Activated CD4-positive, alpha-beta memory T cell treated with anti-CD3 and anti-CD28 coated beads for 36 hours (primary cell): Measurements from ENCODE around the gene CLCN6. TPM values are rescaled to one million over a fixed set of nuclear protein-coding genes. Genes with fewer than 3 reads are reported as not detected.

Experiments
- CTCF ChIA-PET: fragments of 350-600 bp; sonication (Branson Sonifier 250); formaldehyde crosslinking; loops from one replicate; lab custom pipeline; 2021; ENCODE audit warnings: antibody characterized with exemption, inconsistent platforms; lab: Charles Lee
- POLR2A ChIA-PET: fragments of 350-600 bp; sonication (Branson Sonifier 250); formaldehyde crosslinking; loops from one replicate; lab custom pipeline; 2021; ENCODE audit warnings: antibody characterized with exemption; lab: Charles Lee
- DNase-seq: peaks from one replicate; pipeline ENCODE4 v3.0.0-alpha.2; 2020
- H3K27ac Mint-ChIP-seq: one replicate; pipeline ENCODE4 v1.8.0; 2021; ENCODE audit warnings: mixed read lengths
- H3K27me3 Mint-ChIP-seq: one replicate; pipeline ENCODE4 v1.8.0; 2021; ENCODE audit warnings: mixed read lengths
- H3K36me3 Mint-ChIP-seq: one replicate; pipeline ENCODE4 v1.8.0; 2021; ENCODE audit warnings: mixed read lengths
- H3K4me1 Mint-ChIP-seq: one replicate; pipeline ENCODE4 v1.8.0; 2021; ENCODE audit warnings: low read depth, mixed read lengths
- H3K4me3 Mint-ChIP-seq: one replicate; pipeline ENCODE4 v1.8.0; 2021; ENCODE audit warnings: mild to moderate bottlenecking, mixed read lengths
- H3K9me3 Mint-ChIP-seq: one replicate; pipeline ENCODE4 v1.8.0; 2021; ENCODE audit warnings: mixed read lengths
- intact Hi-C: fragments of 100-400 bp; cut with micrococcal nuclease; formaldehyde crosslinking; loops from one replicate; pipeline ENCODE4 v1.15.1; 2023
- total RNA-seq, 2 experiments: library from RNA; stranded (reverse); gene quantifications; one replicate each; pipeline ENCODE4 v1.2.3, GENCODE V29; 2021

Gene CLCN6
- total RNA-seq, 2 experiments from 2014 or later, result 11.3 to 11.6 TPM

DNA sequence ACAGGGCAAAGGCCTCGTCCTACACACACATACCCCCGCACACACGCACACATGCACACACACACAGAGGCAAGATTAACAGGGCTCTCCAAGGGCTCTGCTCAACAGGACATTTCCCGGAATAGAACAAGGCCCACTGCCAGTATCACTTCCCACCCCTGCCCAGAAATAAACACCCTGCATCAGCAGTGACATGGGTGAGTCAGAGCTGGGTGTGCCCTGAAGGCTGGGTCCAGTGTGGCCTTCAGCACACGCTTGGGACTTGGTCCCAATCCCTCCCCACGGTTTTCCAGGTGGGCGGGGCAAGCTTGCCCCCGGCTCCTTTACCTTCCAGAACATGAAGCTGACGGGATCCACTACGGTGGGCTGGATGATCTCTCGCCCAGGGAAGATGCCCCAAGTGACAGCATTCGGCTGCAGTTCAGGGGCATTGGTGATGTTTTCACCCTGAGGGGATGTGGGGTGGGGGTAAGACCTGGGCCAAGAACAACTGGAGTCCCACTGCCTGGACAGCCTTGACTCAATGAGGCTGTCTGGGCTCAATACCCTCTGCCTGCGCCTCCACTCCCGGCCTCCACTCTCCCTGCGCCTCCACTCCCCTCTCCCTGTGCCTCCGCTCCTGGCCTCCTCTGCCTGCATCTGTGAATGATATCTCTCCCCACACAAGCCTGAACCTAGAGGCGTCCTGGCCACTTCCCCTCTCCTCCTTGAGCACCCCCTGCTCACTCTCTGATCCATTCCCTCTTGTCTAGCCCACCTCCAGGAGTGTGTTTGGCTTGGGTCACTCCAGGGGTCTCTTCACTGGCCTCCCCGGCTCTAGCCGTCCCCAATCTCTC is 14.9 kb upstream of the CLCN6 start:
- CTCF ChIA-PET, result no interaction called here
- Mint-ChIP-seq H3K27ac (peak overlapping the region; percentile 56), H3K27me3 (no peaks in the 10 kb centered on the region), H3K4me3 (no peak overlapping the region), H3K36me3 (peaks cover 13% of the 10 kb centered on the region), H3K4me1 (no peaks in the 10 kb centered on the region), H3K9me3 (no peaks in the 10 kb centered on the region)
- intact Hi-C loops, result no loop called here
- peak; percentile 15 for DNase-seq
- POLR2A ChIA-PET, result no interaction called here

DNA sequence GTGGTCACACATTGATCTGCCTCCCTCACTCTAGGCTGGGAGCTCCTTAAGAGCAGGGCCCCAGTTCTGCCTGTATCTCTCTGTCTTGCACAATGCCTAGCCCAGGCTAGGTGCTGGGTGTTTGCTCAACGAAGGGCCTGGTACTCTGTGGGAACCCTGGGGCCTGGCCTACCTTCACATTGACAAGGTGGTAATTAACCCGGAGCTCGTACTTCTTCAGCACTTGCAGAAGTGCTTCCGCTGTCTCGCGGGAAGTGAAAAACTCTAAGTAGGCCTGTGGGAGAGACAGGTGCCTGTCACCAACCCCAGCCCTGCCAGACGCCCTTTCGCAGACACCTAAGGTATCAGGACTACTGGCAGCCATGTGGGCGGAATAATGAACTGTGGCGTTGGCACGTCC is 13.9 kb upstream of the CLCN6 start:
- intact Hi-C loops, result no loop called here
- POLR2A ChIA-PET, result no interaction called here
- Mint-ChIP-seq H3K9me3 (no peaks in the 10 kb centered on the region), H3K36me3 (peaks cover 13% of the 10 kb centered on the region), H3K4me3 (no peak overlapping the region), H3K4me1 (no peaks in the 10 kb centered on the region), H3K27me3 (no peaks in the 10 kb centered on the region), H3K27ac (no peak overlapping the region)
- no peak for DNase-seq
- CTCF ChIA-PET, result no interaction called here

DNA sequence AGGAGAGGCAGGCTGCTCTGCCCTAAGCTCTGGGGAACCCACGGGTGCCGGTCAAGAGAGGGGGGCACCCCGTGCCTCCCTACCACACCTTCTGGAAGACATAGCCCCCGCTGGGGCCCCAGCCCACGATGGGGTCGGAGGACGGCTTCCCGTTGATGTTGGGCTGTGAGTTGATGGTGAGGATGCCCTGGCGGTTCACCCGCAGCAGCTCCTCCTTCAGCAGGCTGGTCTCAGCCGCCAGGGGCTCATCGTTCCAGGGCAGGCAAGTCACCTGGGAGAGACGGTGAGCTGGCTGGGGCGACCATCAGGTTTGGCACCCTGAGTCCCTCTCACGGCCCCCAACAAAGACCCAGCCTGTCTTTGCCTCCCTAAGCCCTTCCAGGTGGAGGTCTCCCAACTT is 12.2 kb upstream of the CLCN6 start:
- no peaks in the 10 kb centered on the region for H3K9me3 Mint-ChIP-seq
- ChIA-PET POLR2A (no interaction called here), CTCF (interaction anchor here (0.9 kb wide), 1 partner anchor 8 kb away, joined by 4 read pairs; no protein-coding TSS in a partner anchor)
- no peak for DNase-seq
- no peaks in the 10 kb centered on the region for H3K27me3 Mint-ChIP-seq
- peaks cover 13% of the 10 kb centered on the region for H3K36me3 Mint-ChIP-seq
- intact Hi-C loops, result no loop called here
- no peaks in the 10 kb centered on the region for H3K4me1 Mint-ChIP-seq
- H3K4me3 Mint-ChIP-seq, result no peak overlapping the region
- H3K27ac Mint-ChIP-seq, result no peak overlapping the region

DNA sequence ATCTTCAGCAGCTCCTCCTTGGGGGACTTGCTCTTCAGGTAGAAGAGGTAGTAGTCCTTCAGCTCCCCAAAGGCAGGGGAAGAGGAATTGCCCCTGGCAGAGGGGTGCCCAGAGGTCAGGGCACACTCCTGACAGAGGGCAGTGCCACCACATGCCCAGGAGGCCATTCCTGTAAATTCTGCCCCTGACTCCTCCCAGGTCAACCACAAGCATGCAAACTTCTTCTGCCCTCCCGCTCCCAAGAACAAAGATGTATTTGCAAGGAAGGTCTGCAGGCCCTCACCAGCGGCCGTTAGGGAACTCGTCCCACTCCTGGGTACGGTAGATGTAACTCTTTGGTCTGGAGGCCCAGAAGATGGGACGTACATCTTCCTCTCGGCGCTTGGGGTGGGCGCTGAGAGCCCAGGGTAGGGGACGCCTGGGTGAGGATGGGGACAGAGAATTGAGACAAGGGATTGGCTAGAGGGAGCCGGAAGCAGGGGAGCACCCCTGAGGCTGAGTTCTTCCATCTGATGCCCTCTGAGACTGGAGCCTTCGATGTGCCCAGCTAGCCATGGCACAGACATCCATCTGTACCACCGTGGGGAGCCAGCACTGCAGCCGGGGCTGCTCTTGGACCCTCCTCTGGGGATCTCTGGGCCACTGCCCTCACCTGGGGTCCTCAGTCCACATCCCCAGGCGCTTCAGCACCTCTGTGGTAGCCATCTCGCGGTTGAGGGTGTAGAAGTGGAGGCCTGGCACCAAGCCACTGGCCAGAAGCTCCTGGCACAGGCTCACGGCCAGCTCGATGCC is 11.3 kb upstream of the CLCN6 start:
- ChIA-PET POLR2A (no interaction called here), CTCF (interaction anchor here (0.9 to 1.1 kb wide), 2 partner anchors 9 to 44 kb away, joined by 3 to 4 read pairs; no protein-coding TSS in a partner anchor)
- no peaks in the 10 kb centered on the region for H3K27me3 Mint-ChIP-seq
- no peaks in the 10 kb centered on the region for H3K9me3 Mint-ChIP-seq
- intact Hi-C loops, result no loop called here
- no peaks in the 10 kb centered on the region for H3K4me1 Mint-ChIP-seq
- no peak overlapping the region for H3K4me3 Mint-ChIP-seq
- H3K36me3 Mint-ChIP-seq, result peaks cover 13% of the 10 kb centered on the region
- H3K27ac Mint-ChIP-seq, result no peak overlapping the region
- DNase-seq, result no peak

DNA sequence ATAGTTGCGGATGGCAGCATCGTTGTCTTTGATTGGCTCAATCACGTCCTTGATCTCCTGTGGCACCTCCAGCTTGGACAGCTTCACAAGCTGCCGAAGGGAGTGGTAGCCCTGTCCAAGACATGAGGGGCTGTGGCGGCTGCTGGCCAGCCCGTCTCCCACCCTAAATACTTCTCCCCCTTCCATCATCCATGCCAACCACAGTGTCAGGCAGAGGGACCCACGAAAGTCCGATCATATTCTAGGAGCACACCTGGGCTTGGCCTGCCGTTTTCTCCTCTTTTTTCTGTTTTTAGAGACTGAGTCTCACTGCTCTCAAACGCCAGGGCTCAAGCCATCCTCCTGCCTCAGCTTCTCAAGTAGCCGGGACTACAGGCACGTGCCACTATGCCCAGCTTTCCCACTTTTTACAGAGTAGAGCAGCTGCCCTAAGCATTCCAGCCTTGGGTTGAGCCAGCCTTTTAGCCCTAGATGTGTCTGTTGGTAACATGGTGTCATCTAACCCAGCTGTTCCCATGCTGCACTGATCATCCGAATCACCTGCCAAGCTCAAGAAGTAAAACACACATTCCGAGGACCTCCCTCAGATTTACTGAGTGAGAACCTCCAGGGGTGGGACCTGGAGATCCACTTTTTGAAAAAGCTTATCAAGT is 10.6 kb upstream of the CLCN6 start:
- H3K27ac Mint-ChIP-seq, result no peak overlapping the region
- H3K4me1 Mint-ChIP-seq, result no peaks in the 10 kb centered on the region
- POLR2A ChIA-PET, result no interaction called here
- H3K27me3 Mint-ChIP-seq, result no peaks in the 10 kb centered on the region
- DNase-seq, result no peak
- no peak overlapping the region for H3K4me3 Mint-ChIP-seq
- H3K9me3 Mint-ChIP-seq, result no peaks in the 10 kb centered on the region
- H3K36me3 Mint-ChIP-seq, result peaks cover 13% of the 10 kb centered on the region
- intact Hi-C loops, result no loop called here
- CTCF ChIA-PET, result interaction anchor here (1.1 kb wide), 1 partner anchor 43 kb away, joined by 3 read pairs; no protein-coding TSS in a partner anchor

DNA sequence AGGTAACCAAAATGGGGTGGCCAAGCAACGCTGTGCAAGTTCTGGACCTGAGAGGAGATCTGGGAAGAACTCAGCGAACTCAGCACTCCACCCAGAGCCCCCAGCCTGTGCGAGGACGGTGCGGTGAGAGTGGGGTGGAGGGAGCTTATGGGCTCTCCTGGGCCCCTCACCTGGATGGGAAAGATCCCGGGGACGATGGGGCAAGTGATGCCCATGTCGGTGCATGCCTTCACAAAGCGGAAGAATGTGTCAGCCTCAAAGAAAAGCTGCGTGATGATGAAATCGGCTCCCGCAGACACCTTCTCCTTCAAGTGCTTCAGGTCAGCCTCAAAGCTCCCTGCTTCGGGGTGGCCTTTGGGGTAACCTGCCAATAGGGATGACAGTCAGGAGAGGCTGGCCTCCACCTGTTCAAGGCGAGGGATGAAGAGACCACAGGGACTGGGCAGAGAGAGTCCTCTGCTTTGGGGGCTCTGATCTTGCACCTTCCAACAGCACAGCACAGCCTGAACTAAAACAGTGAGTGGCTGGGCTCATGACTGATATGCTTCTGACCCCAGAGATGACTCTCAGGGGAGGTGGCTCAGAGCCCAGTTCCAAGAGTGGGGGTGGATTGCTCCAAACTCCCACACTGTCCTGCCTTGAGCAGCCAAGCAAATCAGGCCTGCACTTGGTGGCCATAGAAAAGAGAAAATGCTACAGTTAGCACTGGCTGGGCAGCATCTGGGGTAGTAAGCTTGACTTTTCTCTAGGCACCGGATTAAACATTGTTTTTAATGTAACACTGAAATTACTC is 9.8 kb upstream of the CLCN6 start:
- Mint-ChIP-seq H3K4me3 (no peak overlapping the region), H3K4me1 (no peaks in the 10 kb centered on the region), H3K27me3 (no peaks in the 10 kb centered on the region), H3K9me3 (no peaks in the 10 kb centered on the region), H3K27ac (no peak overlapping the region), H3K36me3 (peaks cover 19% of the 10 kb centered on the region)
- ChIA-PET POLR2A (no interaction called here), CTCF (interaction anchor here (0.6 to 1.1 kb wide), 2 partner anchors 42 to 455 kb away, joined by 3 read pairs; no protein-coding TSS in a partner anchor)
- DNase-seq, result no peak
- intact Hi-C loops, result no loop called here

DNA sequence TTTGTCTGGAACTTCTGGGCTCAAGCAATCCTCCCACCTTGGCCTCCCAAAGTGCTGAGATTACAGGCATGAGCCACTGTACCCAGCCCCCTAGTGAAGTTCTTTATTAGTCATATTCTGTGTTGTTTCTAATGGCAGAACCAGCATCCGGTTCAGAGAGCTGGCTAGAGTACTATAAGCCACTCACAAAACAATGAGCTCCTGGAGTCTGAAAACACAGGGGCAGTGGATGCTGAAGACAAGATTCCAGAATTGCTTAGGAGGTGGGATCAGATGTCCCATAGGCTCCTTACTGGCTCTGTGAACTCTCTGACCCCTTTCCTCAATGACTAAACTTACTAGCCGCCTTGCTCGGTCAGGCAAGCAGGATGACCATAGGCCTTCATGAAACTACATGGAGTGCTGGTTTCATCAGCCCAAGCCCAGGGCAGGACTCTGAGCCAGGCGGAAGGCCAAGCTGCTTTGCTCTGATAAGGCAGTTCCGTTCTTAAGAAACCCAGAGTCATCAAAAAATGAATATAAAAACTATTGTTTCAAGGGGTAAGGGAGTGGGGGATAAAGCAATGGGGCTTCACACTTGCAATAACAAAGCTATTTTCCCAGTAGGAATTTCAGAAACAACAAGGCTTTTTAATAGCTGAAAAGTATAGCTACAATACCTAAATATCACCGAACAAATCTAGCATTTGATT is 8.3 kb upstream of the CLCN6 start:
- Mint-ChIP-seq H3K4me3 (no peak overlapping the region), H3K27ac (no peak overlapping the region), H3K27me3 (no peaks in the 10 kb centered on the region), H3K4me1 (peaks cover 6% of the 10 kb centered on the region), H3K9me3 (no peaks in the 10 kb centered on the region), H3K36me3 (peaks cover 18% of the 10 kb centered on the region)
- ChIA-PET POLR2A (interaction anchor here (1.2 kb wide), 1 partner anchor 110 kb away, joined by 3 read pairs; no protein-coding TSS in a partner anchor), CTCF (interaction anchor here (1.6 kb wide), 1 partner anchor 78 kb away, joined by 5 read pairs; no protein-coding TSS in a partner anchor)
- intact Hi-C loops, result no loop called here
- no peak for DNase-seq

DNA sequence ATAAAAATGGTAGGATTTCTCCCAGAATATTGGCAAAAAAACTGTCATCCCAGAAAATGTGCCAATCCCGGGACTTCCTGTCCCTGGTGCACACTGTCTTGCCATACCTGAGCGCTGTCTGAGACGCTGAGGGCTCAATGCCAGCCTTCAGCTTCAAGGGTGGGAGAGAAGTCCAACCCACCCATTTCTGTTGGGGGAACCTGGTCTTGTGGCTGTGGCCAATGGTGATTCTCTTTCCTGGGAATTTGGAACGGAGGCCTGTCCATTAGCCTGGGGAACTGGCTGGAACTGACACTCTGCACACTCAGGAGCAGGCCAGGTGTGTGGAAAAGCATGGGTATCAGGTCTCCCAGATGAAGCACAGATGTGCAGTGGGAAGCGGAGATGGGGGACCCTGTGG is 6.9 kb upstream of the CLCN6 start:
- intact Hi-C loops, result no loop called here

DNA sequence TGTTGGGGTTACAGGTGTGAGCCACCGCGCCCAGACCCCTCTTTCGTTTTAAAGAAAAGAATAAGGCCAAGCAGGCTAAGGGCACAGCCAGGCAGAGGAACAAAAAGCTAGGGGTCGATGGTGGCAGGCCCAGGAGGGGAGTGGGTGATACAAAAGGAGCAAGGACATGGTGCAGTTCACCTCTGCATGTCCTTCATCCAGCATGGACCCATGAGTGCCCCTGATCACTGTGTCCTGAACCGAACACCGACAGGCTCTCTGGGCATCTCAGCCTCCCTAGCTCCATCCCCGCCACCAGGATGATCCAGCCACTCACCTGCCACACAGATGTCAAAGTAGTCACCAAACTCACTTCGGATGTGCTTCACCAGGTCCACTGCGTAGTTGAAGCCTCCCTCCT is 6.1 kb upstream of the CLCN6 start:
- H3K4me1 Mint-ChIP-seq, result peaks cover 26% of the 10 kb centered on the region
- CTCF ChIA-PET, result no interaction called here
- H3K27me3 Mint-ChIP-seq, result no peaks in the 10 kb centered on the region
- peaks cover 15% of the 10 kb centered on the region for H3K36me3 Mint-ChIP-seq
- no peak for DNase-seq
- H3K4me3 Mint-ChIP-seq, result no peak overlapping the region
- no peak overlapping the region for H3K27ac Mint-ChIP-seq
- intact Hi-C loops, result no loop called here
- H3K9me3 Mint-ChIP-seq, result no peaks in the 10 kb centered on the region
- POLR2A ChIA-PET, result no interaction called here

More for the DNA sequence above, 6.9 kb upstream of the CLCN6 start:
- H3K27ac Mint-ChIP-seq, result no peak overlapping the region
- H3K36me3 Mint-ChIP-seq, result peaks cover 21% of the 10 kb centered on the region
- H3K27me3 Mint-ChIP-seq, result no peaks in the 10 kb centered on the region
- no peak overlapping the region for H3K4me3 Mint-ChIP-seq
- POLR2A ChIA-PET, result no interaction called here
- no peak for DNase-seq
- CTCF ChIA-PET, result no interaction called here
- H3K4me1 Mint-ChIP-seq, result peaks cover 19% of the 10 kb centered on the region
- H3K9me3 Mint-ChIP-seq, result no peaks in the 10 kb centered on the region

DNA sequence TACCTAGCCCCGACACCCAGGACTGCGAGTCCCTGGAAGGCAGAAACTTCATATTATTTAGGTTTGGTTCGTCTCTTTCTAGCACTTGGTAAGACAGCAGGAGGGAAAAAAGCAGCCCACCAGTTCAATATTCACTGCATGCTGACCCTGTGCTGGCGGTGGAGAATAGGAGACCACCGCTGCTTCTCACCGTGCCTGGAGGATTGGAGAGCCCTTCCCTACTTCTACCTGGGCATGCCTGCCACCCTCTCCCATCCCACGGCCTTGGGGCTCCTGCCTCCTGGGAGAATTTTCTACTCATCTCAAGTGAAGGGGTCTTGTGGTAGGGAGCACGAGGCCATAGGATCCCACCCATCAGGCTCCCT is 5.6 kb upstream of the CLCN6 start:
- CTCF ChIA-PET, result no interaction called here
- no peak for DNase-seq
- Mint-ChIP-seq H3K27me3 (no peaks in the 10 kb centered on the region), H3K27ac (no peak overlapping the region), H3K4me3 (no peak overlapping the region), H3K36me3 (peaks cover 13% of the 10 kb centered on the region), H3K4me1 (peaks cover 30% of the 10 kb centered on the region), H3K9me3 (no peaks in the 10 kb centered on the region)
- POLR2A ChIA-PET, result no interaction called here
- intact Hi-C loops, result no loop called here

DNA sequence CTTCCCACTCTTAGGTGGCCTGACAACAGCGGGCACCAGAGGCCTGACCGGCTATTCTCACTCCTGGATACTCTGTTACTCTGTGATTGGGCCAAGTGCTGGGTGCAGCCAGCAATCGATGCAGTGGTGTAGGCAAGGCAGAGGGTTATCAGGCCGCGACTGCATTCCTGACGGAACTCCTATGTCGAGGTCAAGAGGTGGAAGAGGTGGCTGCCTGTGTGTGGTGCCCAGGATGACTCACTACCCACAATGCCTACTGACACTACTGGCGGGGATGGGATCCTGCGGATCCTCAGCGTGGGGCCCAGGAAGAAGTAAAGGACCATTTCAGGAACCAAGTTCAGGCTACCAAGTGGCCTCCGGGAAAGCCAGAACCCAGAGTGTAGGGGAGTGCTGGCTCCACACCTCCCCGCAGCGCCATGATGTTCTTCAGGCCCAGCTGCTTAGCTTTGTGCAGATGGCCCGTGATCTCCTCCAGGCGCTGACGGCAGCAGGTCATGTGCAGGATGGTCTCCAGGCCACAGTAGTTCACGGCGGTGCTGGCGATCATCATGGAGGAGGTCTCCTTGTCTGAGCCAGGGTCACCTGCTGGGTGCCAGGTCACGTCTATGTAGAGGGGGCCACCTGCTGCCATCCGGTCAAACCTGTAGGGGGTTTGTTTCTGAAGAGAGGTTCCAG is 5.1 kb upstream of the CLCN6 start:
- DNase-seq, result no peak
- Mint-ChIP-seq H3K36me3 (peaks cover 9% of the 10 kb centered on the region), H3K4me3 (no peak overlapping the region), H3K9me3 (no peaks in the 10 kb centered on the region), H3K27me3 (no peaks in the 10 kb centered on the region), H3K27ac (no peak overlapping the region), H3K4me1 (peaks cover 30% of the 10 kb centered on the region)
- CTCF ChIA-PET, result no interaction called here
- POLR2A ChIA-PET, result no interaction called here
- intact Hi-C loops, result no loop called here
